HG02981 (cell line): ENCODE measurements around the gene TMEM59.
"Not testable (repeated sequence)": the region's sequence is repeated elsewhere in the genome, so short reads cannot be mapped to it uniquely, and the experiment has no call there.

ENCODE experiments used
- ATAC-seq: cut with Tn5 transposase; IDR thresholded peaks from one replicate; pipeline ENCODE4 v1.9.1; 2021; ENCODE audit warnings: mild to moderate bottlenecking, moderate library complexity; ENCODE audit not compliant: unreplicated experiment

Gene TMEM59

GRCh38 chr1:54013393-54014008, 39.5 kb downstream of the TMEM59 start:
- ATAC-seq, result no peak

GRCh38 chr1:54012863-54013262, 40.1 kb downstream of the TMEM59 start:
- no peak for ATAC-seq

- no peak for ATAC-seq
These were observed 41.0 kb downstream of the TMEM59 start for GRCh38 chr1:54012008-54012325.

GRCh38 chr1:54011316-54012007, 41.5 kb downstream of the TMEM59 start:
- ATAC-seq, result no peak

GRCh38 chr1:54010415-54011117, 42.4 kb downstream of the TMEM59 start:
- ATAC-seq, result no peak

- no peak for ATAC-seq
These were observed 43.6 kb downstream of the TMEM59 start for GRCh38 chr1:54009406-54009805.

- ATAC-seq, result no peak
These were observed 44.1 kb downstream of the TMEM59 start for GRCh38 chr1:54008876-54009275.

- ATAC-seq, result no peak
These were observed 45.4 kb downstream of the TMEM59 start for GRCh38 chr1:54007613-54008012.

GRCh38 chr1:54006508-54006907, 46.5 kb downstream of the TMEM59 start:
- no peak for ATAC-seq

GRCh38 chr1:54004481-54005049, 48.4 kb downstream of the TMEM59 start:
- no peak for ATAC-seq

GRCh38 chr1:54003750-54004480, 49.1 kb downstream of the TMEM59 start:
- not testable (repeated sequence) for ATAC-seq

GRCh38 chr1:54003249-54003646, 49.8 kb downstream of the TMEM59 start:
- no peak for ATAC-seq

- no peak for ATAC-seq
These were observed 50.3 kb downstream of the TMEM59 start for GRCh38 chr1:54002544-54003248.

- ATAC-seq, result no peak
These were observed 51.4 kb downstream of the TMEM59 start for GRCh38 chr1:54001591-54001990.

- ATAC-seq, result no peak
These were observed 53.1 kb downstream of the TMEM59 start for GRCh38 chr1:53999920-54000319.

GRCh38 chr1:53998223-53998622, 54.8 kb downstream of the TMEM59 start:
- no peak for ATAC-seq

- ATAC-seq, result no peak
These were observed 57.3 kb downstream of the TMEM59 start for GRCh38 chr1:53995683-53996082.

GRCh38 chr1:53994516-53994915, 58.5 kb downstream of the TMEM59 start:
- ATAC-seq, result not testable (repeated sequence)

GRCh38 chr1:53992085-53992874, 60.7 kb downstream of the TMEM59 start:
- ATAC-seq, result no peak

- no peak for ATAC-seq
These were observed 65.1 kb downstream of the TMEM59 start for GRCh38 chr1:53987880-53988279.
